HuH-7 (cell line): ENCODE results near the gene CACNA2D1.
"Not testable (repeated sequence)": the region's sequence is repeated elsewhere in the genome, so short reads cannot be mapped to it uniquely, and the experiment has no call there.

Source experiments
- DNase-seq: peaks from one replicate; pipeline ENCODE4 v3.0.0; 2011; ENCODE audit warnings: low spot score

Gene CACNA2D1

GRCh38 chr7:82434275-82435022, 9.1 kb downstream of the CACNA2D1 start:
- no peak for DNase-seq

- no peak for DNase-seq
These were observed 10.1 kb downstream of the CACNA2D1 start for GRCh38 chr7:82433507-82433906.

DNA sequence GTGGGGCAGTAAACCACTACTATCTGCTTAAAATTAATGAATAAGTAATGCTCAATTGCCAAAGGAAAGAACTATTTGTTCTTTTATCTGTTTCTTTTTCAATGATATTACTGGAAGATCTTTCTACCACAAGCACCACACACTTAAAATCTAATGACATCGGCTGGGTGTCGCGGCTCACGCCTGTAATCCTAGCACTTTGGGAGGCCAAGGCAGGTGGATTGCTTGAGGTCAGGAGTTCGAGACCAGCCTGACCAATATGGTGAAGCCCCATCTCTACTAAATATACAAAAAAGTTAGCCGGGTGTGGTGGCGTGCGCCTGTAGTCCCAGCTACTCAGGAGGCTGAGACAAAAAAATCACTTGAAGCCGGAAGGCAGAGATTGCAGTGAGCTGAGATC, 10.8 kb downstream of the CACNA2D1 start:
- DNase-seq: not testable (repeated sequence)

GRCh38 chr7:82430500-82431465, 12.8 kb downstream of the CACNA2D1 start:
- no peak for DNase-seq

- DNase-seq: no peak
These were observed 14.2 kb downstream of the CACNA2D1 start for GRCh38 chr7:82429408-82429807.

GRCh38 chr7:82428186-82428961, 15.2 kb downstream of the CACNA2D1 start:
- no peak for DNase-seq

GRCh38 chr7:82423446-82423845, 20.1 kb downstream of the CACNA2D1 start:
- DNase-seq: no peak

GRCh38 chr7:82419200-82419599, 24.4 kb downstream of the CACNA2D1 start:
- no peak for DNase-seq

DNA sequence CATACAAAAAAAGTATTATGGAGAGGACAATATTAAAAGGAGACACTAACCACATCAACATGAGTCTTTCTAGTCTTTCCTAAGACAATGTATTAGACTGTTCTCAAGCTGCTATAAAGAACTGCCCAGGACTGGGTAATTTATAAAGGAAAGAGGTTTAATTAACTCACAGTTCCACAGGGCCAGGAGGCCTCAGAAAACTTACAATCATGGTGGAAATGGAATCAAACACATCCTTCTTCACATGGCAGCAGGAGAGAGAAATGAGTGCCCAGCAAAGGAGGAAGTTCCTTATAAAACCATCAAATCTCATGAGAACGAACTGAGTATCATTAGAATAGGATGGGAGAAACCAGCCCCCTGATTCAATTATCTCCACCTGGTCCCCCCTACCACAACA, 25.7 kb downstream of the CACNA2D1 start:
- DNase-seq: no peak

- no peak for DNase-seq
These were observed 27.2 kb downstream of the CACNA2D1 start for GRCh38 chr7:82416402-82416801.

GRCh38 chr7:82414389-82414788, 29.2 kb downstream of the CACNA2D1 start:
- DNase-seq: no peak

GRCh38 chr7:82413237-82413636, 30.3 kb downstream of the CACNA2D1 start:
- no peak for DNase-seq

DNA sequence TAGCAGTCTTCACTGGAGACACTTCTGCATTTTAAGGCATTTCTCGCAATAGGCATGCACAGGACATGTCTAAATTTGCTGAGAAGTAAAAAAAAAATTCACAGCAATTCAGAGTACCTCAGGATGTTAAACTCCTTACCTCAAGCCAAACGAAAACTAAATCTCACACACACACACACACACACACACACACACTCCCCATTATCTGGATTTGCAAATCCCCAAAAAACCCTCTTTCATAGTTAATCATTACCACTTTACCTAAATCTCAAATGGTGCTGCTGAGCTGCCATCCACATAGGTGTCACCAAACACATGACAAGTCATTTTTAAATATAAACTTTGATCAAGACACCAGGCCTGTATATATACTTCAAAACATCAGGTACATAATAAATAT, 31.8 kb downstream of the CACNA2D1 start:
- DNase-seq: no peak

- DNase-seq: no peak
These were observed 33.1 kb downstream of the CACNA2D1 start for GRCh38 chr7:82410461-82410860.

GRCh38 chr7:82406937-82407336, 36.6 kb downstream of the CACNA2D1 start:
- DNase-seq: no peak

DNA sequence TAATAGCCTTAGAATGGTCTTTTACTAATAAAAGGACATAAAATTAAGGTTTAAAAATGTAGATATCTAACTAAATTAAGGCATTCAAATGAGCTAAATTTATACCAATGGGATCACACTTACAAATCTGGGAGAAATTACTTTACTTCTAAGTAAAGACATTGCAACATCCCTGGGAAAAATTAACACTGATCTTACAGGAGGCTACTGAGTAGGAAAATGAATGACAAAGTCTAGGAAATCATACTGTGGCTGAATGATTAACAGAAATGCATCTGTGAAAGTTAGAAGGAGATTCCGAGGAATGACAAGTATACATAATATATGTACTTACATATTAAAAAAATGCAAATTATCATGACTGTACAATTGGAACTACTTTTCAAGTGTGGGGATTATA, 38.3 kb downstream of the CACNA2D1 start:
- no peak for DNase-seq

DNA sequence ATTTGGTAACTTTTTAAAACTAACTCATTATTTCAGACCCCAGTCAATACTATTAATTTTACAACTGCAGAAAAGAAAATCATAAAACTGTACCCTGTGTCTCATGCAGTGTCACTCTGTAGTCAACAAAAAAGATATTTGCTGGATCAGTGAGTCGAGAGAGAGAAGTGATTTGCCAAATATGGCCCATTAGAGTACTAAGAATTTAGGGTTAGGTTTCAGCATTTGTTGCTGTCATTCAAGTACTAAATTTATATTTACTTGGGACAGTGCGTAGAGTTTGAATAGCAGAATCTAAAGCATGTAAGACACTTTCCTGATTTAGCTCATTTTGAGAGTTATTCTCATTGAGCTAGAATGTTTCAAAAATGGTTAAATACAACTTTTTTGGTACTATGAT, 38.9 kb downstream of the CACNA2D1 start:
- no peak for DNase-seq

GRCh38 chr7:82404094-82404493, 39.5 kb downstream of the CACNA2D1 start:
- no peak for DNase-seq

DNA sequence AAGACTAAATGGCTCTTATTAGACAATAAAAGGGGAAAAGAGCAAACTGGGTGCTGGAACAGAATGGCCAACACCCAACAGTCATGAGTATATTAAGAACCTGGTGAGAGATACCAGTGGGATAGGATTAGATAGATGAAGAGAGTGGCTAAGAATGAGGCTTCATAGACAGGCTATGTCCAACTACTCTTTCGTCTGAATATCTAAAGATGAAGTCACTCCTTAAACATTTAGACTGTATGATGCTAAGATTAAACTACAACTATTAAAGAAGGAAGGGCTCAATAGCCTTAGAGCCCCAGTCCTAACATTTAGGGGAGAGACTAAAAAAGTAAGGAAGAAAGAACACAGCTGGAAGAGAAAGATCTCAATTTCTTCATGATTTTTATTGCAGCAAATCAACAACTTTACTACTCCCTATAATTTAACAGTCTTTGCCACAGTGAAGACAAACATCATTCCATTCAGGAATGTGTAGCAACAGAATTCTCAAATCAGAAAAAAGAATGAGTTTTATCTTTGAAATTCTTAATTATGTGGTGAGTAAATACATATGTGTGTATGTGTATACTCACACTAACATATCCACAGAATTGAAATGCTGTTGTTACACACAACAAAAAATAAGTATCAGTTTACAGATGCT, 45.6 kb downstream of the CACNA2D1 start:
- DNase-seq: no peak

- DNase-seq: no peak
These were observed 47.2 kb downstream of the CACNA2D1 start for GRCh38 chr7:82396343-82396742.

- DNase-seq: no peak
These were observed 48.4 kb downstream of the CACNA2D1 start for GRCh38 chr7:82395147-82395546.

DNA sequence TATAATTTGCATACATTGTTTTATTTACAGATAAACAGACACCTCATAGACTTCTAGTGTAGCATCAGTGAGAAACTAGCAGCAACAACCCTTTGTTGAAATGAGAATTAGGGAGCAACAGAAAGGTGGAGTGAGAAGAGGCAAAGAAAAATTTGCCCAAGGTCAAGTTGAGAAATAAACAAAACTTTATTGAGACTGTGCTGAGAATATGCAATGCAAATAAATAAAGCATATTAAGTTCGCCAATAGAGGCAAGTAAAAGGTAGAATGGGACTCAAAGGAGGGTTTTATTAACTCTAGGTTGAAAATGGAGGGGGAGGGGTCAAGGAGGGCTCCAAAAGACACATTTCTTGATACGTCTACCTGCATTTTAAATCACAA, 49.7 kb downstream of the CACNA2D1 start:
- no peak for DNase-seq
